Activated CD8-positive, alpha-beta T cell treated with anti-CD3 and anti-CD28 coated beads for 36 hours (primary cell): Measurements from ENCODE around the gene FBXO17. TPM values are rescaled to one million over a fixed set of nuclear protein-coding genes. Genes with fewer than 3 reads are reported as not detected.
"Not testable (repeated sequence)": the region's sequence is repeated elsewhere in the genome, so short reads cannot be mapped to it uniquely, and the experiment has no call there.

Source experiments
- ATAC-seq: fragments of 200-7000 bp; cut with Tn5 transposase; one replicate; pipeline ENCODE4 v1.10.0; 2021; ENCODE audit warnings: mild to moderate bottlenecking, moderate library complexity
- CTCF ChIA-PET: fragments of 350-600 bp; sonication (Branson Sonifier 250); formaldehyde crosslinking; loops from one replicate; lab custom pipeline; 2021; ENCODE audit warnings: antibody characterized with exemption; lab: Charles Lee
- POLR2A ChIA-PET: fragments of 350-600 bp; sonication (Branson Sonifier 250); formaldehyde crosslinking; loops from one replicate; lab custom pipeline; 2021; ENCODE audit warnings: antibody characterized with exemption; lab: Charles Lee
- DNase-seq: peaks from one replicate; pipeline ENCODE4 v3.0.0-alpha.2; 2020
- H3K27ac Mint-ChIP-seq: one replicate; pipeline ENCODE4 v1.8.0; 2021; ENCODE audit warnings: mild to moderate bottlenecking, mixed read lengths
- H3K27me3 Mint-ChIP-seq: one replicate; pipeline ENCODE4 v1.8.0; 2021; ENCODE audit warnings: mixed read lengths
- H3K36me3 Mint-ChIP-seq: one replicate; pipeline ENCODE4 v1.8.0; 2021; ENCODE audit warnings: low read depth, mixed read lengths
- H3K4me1 Mint-ChIP-seq: one replicate; pipeline ENCODE4 v1.8.0; 2021; ENCODE audit warnings: low read depth, mixed read lengths
- H3K4me3 Mint-ChIP-seq: one replicate; pipeline ENCODE4 v1.8.0; 2021; ENCODE audit warnings: mild to moderate bottlenecking, moderate library complexity, mixed read lengths
- H3K9me3 Mint-ChIP-seq: one replicate; pipeline ENCODE4 v1.8.0; 2021; ENCODE audit warnings: mixed read lengths
- CTCF ChIP-seq: fragments of 200-600 bp; IDR thresholded peaks from one replicate; pipeline ENCODE4 v1.8.0; 2022; ENCODE audit warnings: antibody characterized with exemption, mild to moderate bottlenecking
- intact Hi-C: fragments of 100-400 bp; cut with micrococcal nuclease; formaldehyde crosslinking; loops from one replicate; pipeline ENCODE4 v1.10.0; 2022
- total RNA-seq, 2 experiments: library from RNA; stranded (reverse); gene quantifications; one replicate each; pipeline ENCODE4 v1.2.3, GENCODE V29; 2021

The FBXO17 gene
- total RNA-seq, 2 experiments from 2014 or later: not detected

- DNase-seq: no peak
- no peaks in the 10 kb centered on the region for H3K36me3 Mint-ChIP-seq
- H3K4me3 Mint-ChIP-seq: no peak overlapping the region
- no peak for TF ChIP-seq CTCF
- intact Hi-C loops: no loop called here
- H3K27ac Mint-ChIP-seq: no peak overlapping the region
- H3K9me3 Mint-ChIP-seq: no peaks in the 10 kb centered on the region
- ChIA-PET CTCF (no interaction called here), POLR2A (no interaction called here)
- H3K4me1 Mint-ChIP-seq: peaks cover 3% of the 10 kb centered on the region
- ATAC-seq: no peak
- peaks cover 12% of the 10 kb centered on the region for H3K27me3 Mint-ChIP-seq
Measured at GRCh38 chr19:39003796-39004195, 28.3 kb upstream of the FBXO17 start.

GRCh38 chr19:39003188-39003587, 27.6 kb upstream of the FBXO17 start:
- intact Hi-C loops: no loop called here
- Mint-ChIP-seq H3K4me3 (no peak overlapping the region), H3K9me3 (no peaks in the 10 kb centered on the region), H3K4me1 (peaks cover 3% of the 10 kb centered on the region), H3K27ac (no peak overlapping the region), H3K36me3 (no peaks in the 10 kb centered on the region), H3K27me3 (peaks cover 12% of the 10 kb centered on the region)
- DNase-seq (no peak), ATAC-seq (no peak)
- POLR2A ChIA-PET: no interaction called here
- no peak for TF ChIP-seq CTCF
- CTCF ChIA-PET: no interaction called here

- POLR2A ChIA-PET: no interaction called here
- no peak for DNase-seq
- CTCF ChIA-PET: no interaction called here
- TF ChIP-seq CTCF: no peak
- Mint-ChIP-seq H3K4me3 (no peak overlapping the region), H3K36me3 (no peaks in the 10 kb centered on the region), H3K4me1 (no peaks in the 10 kb centered on the region), H3K27me3 (peaks cover 7% of the 10 kb centered on the region), H3K27ac (no peak overlapping the region), H3K9me3 (no peaks in the 10 kb centered on the region)
- no peak for ATAC-seq
- intact Hi-C loops: no loop called here
Measured at GRCh38 chr19:39001041-39001440, 25.5 kb upstream of the FBXO17 start.

GRCh38 chr19:38997576-38997975, 22.0 kb upstream of the FBXO17 start:
- H3K36me3 Mint-ChIP-seq, H3K27ac Mint-ChIP-seq, H3K4me1 Mint-ChIP-seq, DNase-seq, intact Hi-C loops, H3K9me3 Mint-ChIP-seq, ATAC-seq, H3K4me3 Mint-ChIP-seq, CTCF ChIA-PET: not testable (repeated sequence)
- POLR2A ChIA-PET: interaction anchor here (0.9 kb wide), 1 partner anchor 15 kb away, joined by 3 read pairs; no protein-coding TSS in a partner anchor
- peaks cover 14% of the 10 kb centered on the region for H3K27me3 Mint-ChIP-seq

- Mint-ChIP-seq H3K4me1 (no peaks in the 10 kb centered on the region), H3K4me3 (no peak overlapping the region), H3K27ac (no peak overlapping the region), H3K9me3 (no peaks in the 10 kb centered on the region), H3K27me3 (peaks cover 21% of the 10 kb centered on the region), H3K36me3 (no peaks in the 10 kb centered on the region)
- ATAC-seq (no peak), DNase-seq (no peak)
- intact Hi-C loops: no loop called here
- ChIA-PET CTCF (no interaction called here), POLR2A (no interaction called here)
- TF ChIP-seq CTCF: no peak
Measured at GRCh38 chr19:38993271-38993670, 17.7 kb upstream of the FBXO17 start.
